Measurements from ENCODE around the gene HEXIM1. TPM values are rescaled to one million over a fixed set of nuclear protein-coding genes. Genes with fewer than 3 reads are reported as not detected.

Gene HEXIM1
- total and polyA plus RNA-seq, 2 experiments from 2014 or later, result 13.5 to 17.1 TPM

DNA sequence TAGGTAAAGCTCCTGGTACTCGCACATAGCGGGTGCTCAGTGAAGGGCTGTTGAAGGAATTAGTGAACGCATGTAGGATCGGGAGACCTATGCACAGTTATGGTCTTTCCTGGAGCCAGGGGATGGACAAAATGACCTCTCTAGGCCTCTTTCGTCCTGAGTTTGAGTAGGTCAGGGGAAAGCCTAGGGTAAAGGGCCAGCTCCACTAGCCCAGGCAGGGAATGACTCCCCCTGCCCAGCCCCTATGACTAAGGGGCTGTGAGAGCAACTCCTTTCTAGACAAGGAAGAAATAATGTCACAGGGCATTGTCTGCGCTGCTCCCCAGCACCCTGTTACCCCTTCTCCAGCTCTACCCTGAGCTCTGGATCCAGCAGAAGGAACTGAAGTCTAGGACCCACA is 48.8 kb downstream of the HEXIM1 start:
- Histone ChIP-seq H2AFZ (peak overlapping the region; percentile 14), H4K20me1 (ENCODE audit: insufficient read depth, poor library complexity, severe bottlenecking) (no peaks in the 10 kb centered on the region), H3K36me3 (replicated peaks; ENCODE audit: insufficient read depth, low read depth) (no peaks in the 10 kb centered on the region), H3K27me3 (no peaks in the 10 kb centered on the region), H3K27ac (peak overlapping the region; percentile 13), H3K79me2 (no peaks in the 10 kb centered on the region), H3K4me3 (no peak overlapping the region), H3K9me2 (replicated peaks; ENCODE audit: insufficient read depth) (no peaks in the 10 kb centered on the region), H3K9me3 (ENCODE audit: low read depth) (no peaks in the 10 kb centered on the region), H3K4me1 (ENCODE audit: insufficient read depth) (peaks cover 8% of the 10 kb centered on the region), H3K4me2 (no peak overlapping the region)
- WGBS (ENCODE audit: low lambda C conversion rate, missing lambda C conversion rate), result 80% methylated on average over 6 of the region's 6 CpGs
- DNase-seq (ENCODE audit: low spot score), result no peak
- no peak for TF ChIP-seq CTCF (IDR thresholded peaks at IDR 0.05; ENCODE audit: poor library complexity)
- no peak for TF ChIP-seq EZH2 (IDR thresholded peaks at IDR 0.05; ENCODE audit: borderline replicate concordance)
- no peak for TF ChIP-seq EZH2phosphoT487 (IDR thresholded peaks at IDR 0.05; ENCODE audit: low read depth, severe bottlenecking, unreplicated experiment)

DNA sequence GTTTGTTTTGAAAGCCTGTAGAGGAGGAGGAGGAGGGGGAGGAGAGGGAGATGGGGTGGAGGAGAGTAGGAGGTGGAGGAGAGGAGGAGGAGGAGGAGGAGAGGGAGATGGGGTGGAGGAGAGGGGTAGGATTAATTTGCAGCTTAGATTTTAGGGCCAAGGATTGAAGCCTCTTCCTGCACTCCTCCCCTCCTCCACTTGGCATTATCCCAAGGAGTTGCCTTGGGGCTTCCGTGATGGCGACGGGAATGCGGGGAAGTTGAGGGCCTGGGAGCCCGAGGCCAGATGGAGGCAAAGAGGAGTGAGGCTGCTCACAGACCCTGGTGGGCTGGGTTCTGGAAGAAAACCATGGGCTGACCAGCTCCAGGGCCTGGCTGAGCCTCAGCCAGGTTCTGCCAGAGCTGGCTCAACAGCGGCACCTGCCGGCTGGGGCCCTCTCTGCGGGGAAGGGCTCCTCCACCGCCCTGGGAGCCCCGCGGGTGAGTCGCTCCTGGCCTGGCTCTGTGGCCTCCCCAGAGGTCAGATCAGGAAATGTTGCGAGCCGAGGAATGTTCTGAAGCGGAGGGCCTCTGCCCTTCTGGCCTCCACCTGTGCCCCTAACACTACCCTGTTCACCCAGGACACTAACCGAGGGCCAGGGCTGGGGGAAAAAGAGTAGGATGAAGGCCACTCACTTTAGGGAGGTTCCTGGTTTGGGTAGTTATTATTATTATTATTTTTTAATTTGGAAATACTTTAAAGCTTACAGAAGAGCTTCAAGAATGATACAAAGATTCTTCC is 49.5 kb downstream of the HEXIM1 start:
- peak; percentile 94 for DNase-seq (ENCODE audit: low spot score)
- Histone ChIP-seq H2AFZ (peak overlapping the region; percentile 36), H3K9me2 (replicated peaks; ENCODE audit: insufficient read depth) (no peaks in the 10 kb centered on the region), H3K36me3 (replicated peaks; ENCODE audit: insufficient read depth, low read depth) (no peaks in the 10 kb centered on the region), H4K20me1 (ENCODE audit: insufficient read depth, poor library complexity, severe bottlenecking) (no peaks in the 10 kb centered on the region), H3K9me3 (ENCODE audit: low read depth) (no peaks in the 10 kb centered on the region), H3K4me1 (ENCODE audit: insufficient read depth) (peaks cover 8% of the 10 kb centered on the region), H3K4me2 (peak overlapping the region; percentile 52), H3K27me3 (no peaks in the 10 kb centered on the region), H3K79me2 (no peaks in the 10 kb centered on the region), H3K4me3 (no peak overlapping the region), H3K27ac (peak overlapping the region; percentile 28)
- 2% methylated on average over 16 of the region's 16 CpGs for WGBS (ENCODE audit: low lambda C conversion rate, missing lambda C conversion rate)
- TF ChIP-seq EZH2 (IDR thresholded peaks at IDR 0.05; ENCODE audit: borderline replicate concordance) (no peak), CTCF (IDR thresholded peaks at IDR 0.05; ENCODE audit: poor library complexity) (peak; percentile 99)

DNA sequence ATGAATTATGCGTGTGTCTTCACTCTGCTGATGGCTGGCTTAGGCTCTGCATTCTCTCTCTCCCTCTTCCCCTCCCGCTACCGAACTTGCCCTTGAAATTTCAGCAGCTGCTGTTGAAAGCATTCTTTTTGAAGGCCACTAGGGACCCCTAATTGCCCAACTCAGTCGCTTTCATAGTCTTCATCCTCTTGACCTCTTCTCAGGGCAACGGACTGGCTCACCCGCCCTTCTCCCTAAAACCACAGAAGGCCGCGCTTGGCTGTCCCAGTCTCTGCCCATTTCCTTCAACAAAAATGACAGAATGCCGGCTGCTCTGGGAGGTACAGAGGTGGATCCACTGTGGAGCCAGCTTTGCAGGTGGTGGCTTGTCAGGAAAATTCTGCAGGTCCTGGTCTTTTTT is 52.4 kb downstream of the HEXIM1 start:
- Histone ChIP-seq H3K36me3 (replicated peaks; ENCODE audit: insufficient read depth, low read depth) (no peaks in the 10 kb centered on the region), H3K9me2 (replicated peaks; ENCODE audit: insufficient read depth) (no peaks in the 10 kb centered on the region), H3K4me1 (ENCODE audit: insufficient read depth) (peaks cover 8% of the 10 kb centered on the region), H2AFZ (no peak overlapping the region), H3K9me3 (ENCODE audit: low read depth) (no peaks in the 10 kb centered on the region), H3K27me3 (no peaks in the 10 kb centered on the region), H4K20me1 (ENCODE audit: insufficient read depth, poor library complexity, severe bottlenecking) (no peaks in the 10 kb centered on the region), H3K27ac (no peak overlapping the region), H3K79me2 (no peaks in the 10 kb centered on the region), H3K4me3 (no peak overlapping the region), H3K4me2 (no peak overlapping the region)
- DNase-seq (ENCODE audit: low spot score), result no peak
- 73% methylated on average over 9 of the region's 9 CpGs for WGBS (ENCODE audit: low lambda C conversion rate, missing lambda C conversion rate)
- TF ChIP-seq EZH2phosphoT487 (IDR thresholded peaks at IDR 0.05; ENCODE audit: low read depth, severe bottlenecking, unreplicated experiment) (no peak), CTCF (IDR thresholded peaks at IDR 0.05; ENCODE audit: poor library complexity) (no peak), EZH2 (IDR thresholded peaks at IDR 0.05; ENCODE audit: borderline replicate concordance) (no peak)

Data from hepatocyte (in vitro differentiated cells).